BLaER1 (cell line): ENCODE data around the gene FOXG1.
A peak's percentile ranks its signal among the peaks of the same experiment; 100 is the strongest.

Experiments used
- H3K27ac ChIP-seq: shearing (Covaris generic); formaldehyde crosslinking; 2 replicates; pipeline ENCODE4 v1.8.1; 2022
- H3K27me3 ChIP-seq: shearing (Covaris generic); formaldehyde crosslinking; 2 replicates; pipeline ENCODE4 v1.8.1; 2022
- H3K36me3 ChIP-seq: shearing (Covaris generic); formaldehyde crosslinking; 2 replicates; pipeline ENCODE4 v1.8.1; 2022
- H3K4me1 ChIP-seq: shearing (Covaris generic); formaldehyde crosslinking; 2 replicates; pipeline ENCODE4 v1.8.1; 2022
- H3K4me2 ChIP-seq: shearing (Covaris generic); formaldehyde crosslinking; 2 replicates; pipeline ENCODE4 v1.8.1; 2022
- H3K4me3 ChIP-seq: shearing (Covaris generic); formaldehyde crosslinking; 2 replicates; pipeline ENCODE4 v1.8.1; 2022
- H3K9ac ChIP-seq: shearing (Covaris generic); formaldehyde crosslinking; 2 replicates; pipeline ENCODE4 v1.8.1; 2022
- H3K9me3 ChIP-seq: shearing (Covaris generic); formaldehyde crosslinking; 2 replicates; pipeline ENCODE4 v1.8.1; 2022
- H4K20me1 ChIP-seq: shearing (Covaris generic); formaldehyde crosslinking; 2 replicates; pipeline ENCODE4 v1.8.1; 2022
- Cebpa-rat ChIP-seq: shearing (Covaris generic); IDR thresholded peaks from 2 replicates; pipeline ENCODE4 v1.8.1; 2022

The FOXG1 gene

GRCh38 chr14:28784096-28785048 is 17.8 kb downstream of the FOXG1 start:
- H3K27me3 ChIP-seq, result peaks cover 44% of the 10 kb centered on the region
- no peaks in the 10 kb centered on the region for H3K4me1 ChIP-seq
- H3K36me3 ChIP-seq, result no peaks in the 10 kb centered on the region
- H3K4me3 ChIP-seq, result no peak overlapping the region
- no peak overlapping the region for H3K27ac ChIP-seq
- H3K9me3 ChIP-seq, result peaks cover 20% of the 10 kb centered on the region
- TF ChIP-seq Cebpa-rat, result no peak
- H4K20me1 ChIP-seq, result no peaks in the 10 kb centered on the region
- H3K9ac ChIP-seq, result no peak overlapping the region
- H3K4me2 ChIP-seq, result no peak overlapping the region

GRCh38 chr14:28785096-28785952 is 18.7 kb downstream of the FOXG1 start:
- Histone ChIP-seq H3K4me2 (no peak overlapping the region), H3K27me3 (peaks cover 35% of the 10 kb centered on the region), H4K20me1 (no peaks in the 10 kb centered on the region), H3K4me3 (0 out of 2 replicates have a peak overlapping the region, but pooled peaks have one; percentile 7), H3K4me1 (no peaks in the 10 kb centered on the region), H3K36me3 (no peaks in the 10 kb centered on the region), H3K27ac (no peak overlapping the region), H3K9ac (no peak overlapping the region), H3K9me3 (peaks cover 20% of the 10 kb centered on the region)
- TF ChIP-seq Cebpa-rat, result no peak

GRCh38 chr14:28807518-28807917 is 40.9 kb downstream of the FOXG1 start:
- Histone ChIP-seq H4K20me1 (no peaks in the 10 kb centered on the region), H3K9ac (no peak overlapping the region), H3K9me3 (no peaks in the 10 kb centered on the region), H3K4me1 (no peaks in the 10 kb centered on the region), H3K4me3 (no peak overlapping the region), H3K36me3 (no peaks in the 10 kb centered on the region), H3K27ac (no peak overlapping the region), H3K4me2 (no peak overlapping the region), H3K27me3 (no peaks in the 10 kb centered on the region)
- TF ChIP-seq Cebpa-rat, result no peak

- H3K27me3 ChIP-seq, result no peaks in the 10 kb centered on the region
- H3K36me3 ChIP-seq, result no peaks in the 10 kb centered on the region
- no peak for TF ChIP-seq Cebpa-rat
- H3K9me3 ChIP-seq, result no peaks in the 10 kb centered on the region
- H3K9ac ChIP-seq, result no peak overlapping the region
- H3K4me3 ChIP-seq, result no peak overlapping the region
- H3K4me2 ChIP-seq, result no peak overlapping the region
- H3K4me1 ChIP-seq, result no peaks in the 10 kb centered on the region
- H3K27ac ChIP-seq, result no peak overlapping the region
- no peaks in the 10 kb centered on the region for H4K20me1 ChIP-seq
Measured at GRCh38 chr14:28813810-28814209, 47.2 kb downstream of the FOXG1 start.
